Measurements from ENCODE around the gene TTC6. TPM values are rescaled to one million over a fixed set of nuclear protein-coding genes. Genes with fewer than 3 reads are reported as not detected.
A peak's percentile ranks its signal among the peaks of the same experiment; 100 is the strongest.

The TTC6 gene
- polyA plus RNA-seq, 3 donors, result 0.31 to 0.55 (median 0.34) TPM

DNA sequence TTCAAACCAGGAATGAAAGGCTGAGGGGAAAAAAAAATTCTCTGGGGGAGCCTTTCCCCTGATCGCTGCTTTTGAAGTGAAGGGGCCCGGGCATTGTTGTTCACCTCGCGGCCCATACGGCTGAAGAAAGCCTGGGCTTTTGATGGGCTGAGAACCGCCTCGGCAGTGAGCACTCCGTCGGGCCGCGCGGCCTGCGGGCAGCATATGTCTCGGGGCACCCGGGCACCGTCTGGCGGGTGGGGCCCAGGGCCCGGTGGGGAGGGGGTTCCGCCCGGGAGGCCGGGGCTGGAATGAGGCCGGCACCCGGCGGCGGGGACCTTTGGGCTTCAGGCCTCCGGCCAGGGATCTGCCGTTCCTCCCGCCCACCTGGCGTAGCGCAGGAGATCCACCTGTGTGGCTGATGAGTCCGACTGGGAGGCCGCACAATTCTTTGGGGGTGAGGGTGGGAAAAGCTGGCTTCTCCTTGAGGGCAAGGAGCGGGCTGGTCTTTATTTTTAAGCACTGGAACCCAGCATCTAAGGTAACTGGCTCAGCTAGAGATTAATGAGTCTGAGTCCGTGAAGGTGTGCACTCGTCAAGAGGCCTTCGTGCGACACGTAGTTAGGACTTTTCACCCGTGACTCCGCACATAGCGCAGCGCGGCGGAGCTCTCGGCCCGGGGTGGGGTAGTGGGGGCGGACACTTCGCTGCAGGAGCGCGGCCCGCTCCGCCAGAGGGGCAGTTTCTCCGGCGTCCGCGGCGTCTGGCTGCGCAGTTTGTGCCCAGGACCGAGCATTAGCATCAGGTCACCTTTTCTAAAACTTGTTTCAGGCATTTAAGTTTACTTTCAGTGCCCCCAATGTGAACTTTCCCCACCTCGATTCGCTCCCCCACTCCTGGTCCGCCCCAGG lies 11.0 kb upstream of the TTC6 start:
- DNase-seq, result no peak

DNA sequence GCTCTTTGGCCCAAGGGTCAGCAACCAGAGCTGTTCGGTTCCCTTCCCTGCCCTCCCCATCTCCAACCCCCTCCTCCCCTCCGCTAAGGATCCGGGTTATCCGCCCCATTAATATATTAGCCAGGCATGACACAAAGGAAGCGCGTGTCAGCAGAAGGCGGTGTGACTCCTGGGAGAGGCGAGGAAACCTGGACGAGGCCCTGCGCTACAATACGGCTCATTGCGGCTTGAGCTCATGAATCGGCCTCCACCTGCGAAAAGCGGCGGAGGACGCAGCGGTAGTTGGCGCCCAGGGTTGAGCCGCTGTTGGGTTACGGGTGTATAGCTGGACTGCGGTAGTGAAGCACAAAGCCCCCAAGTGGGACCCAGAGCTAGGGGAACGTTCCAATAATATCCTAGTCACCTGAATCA lies 10.3 kb upstream of the TTC6 start:
- no peak for DNase-seq

DNA sequence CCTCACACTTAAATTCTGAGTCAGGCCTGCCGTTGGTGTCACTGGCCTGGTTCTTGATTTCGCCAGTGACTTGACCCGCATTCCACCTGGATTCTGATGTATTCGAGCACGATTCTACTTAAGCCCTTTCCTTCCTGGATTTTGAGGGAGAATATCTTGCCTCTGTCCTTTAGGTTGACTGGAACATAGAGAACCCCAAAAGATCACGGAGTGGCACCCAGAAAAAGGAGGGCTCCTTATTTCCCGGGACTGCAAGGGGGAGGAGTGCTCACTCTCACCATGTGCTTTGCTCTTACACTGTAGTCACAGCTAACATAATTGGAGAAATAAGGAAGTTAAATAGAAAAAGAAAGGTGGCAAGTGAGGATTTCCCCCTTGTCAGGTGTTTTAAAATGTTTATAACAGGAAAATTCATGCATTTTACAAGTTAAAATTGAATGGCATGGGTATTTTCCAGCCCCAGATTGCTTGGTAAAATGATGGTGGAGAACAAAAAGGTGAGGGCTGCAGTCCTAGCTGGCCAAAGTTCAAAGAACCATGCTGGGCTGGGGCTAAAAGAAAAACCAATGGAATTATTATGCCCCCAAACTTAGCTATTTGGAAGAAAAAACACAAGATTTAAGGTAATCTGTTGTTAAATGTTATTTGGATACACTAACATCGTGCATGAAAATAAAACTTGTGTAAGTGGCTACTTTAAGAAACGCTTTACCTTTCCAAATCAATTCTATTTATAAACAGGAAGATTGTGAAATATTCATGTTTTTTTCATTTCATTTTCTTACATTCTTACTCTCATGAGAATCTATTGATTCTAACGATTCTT lies 9.2 kb upstream of the TTC6 start:
- DNase-seq, result no peak

DNA sequence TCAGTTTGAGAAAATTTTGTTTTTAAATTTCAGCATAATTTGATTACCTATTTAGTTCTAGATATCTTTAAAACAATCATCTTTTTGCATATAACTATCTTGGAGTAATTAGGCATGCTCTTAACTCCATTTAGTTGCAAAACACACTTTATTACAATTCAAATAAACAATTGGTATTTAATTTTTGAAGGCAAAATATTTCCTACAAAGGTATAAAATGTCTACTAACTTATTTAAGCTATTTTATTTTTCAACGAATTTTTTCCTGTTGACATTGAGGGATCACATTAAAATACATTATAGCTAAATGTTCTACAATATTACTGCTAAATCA lies 8.7 kb upstream of the TTC6 start:
- no peak for DNase-seq

DNA sequence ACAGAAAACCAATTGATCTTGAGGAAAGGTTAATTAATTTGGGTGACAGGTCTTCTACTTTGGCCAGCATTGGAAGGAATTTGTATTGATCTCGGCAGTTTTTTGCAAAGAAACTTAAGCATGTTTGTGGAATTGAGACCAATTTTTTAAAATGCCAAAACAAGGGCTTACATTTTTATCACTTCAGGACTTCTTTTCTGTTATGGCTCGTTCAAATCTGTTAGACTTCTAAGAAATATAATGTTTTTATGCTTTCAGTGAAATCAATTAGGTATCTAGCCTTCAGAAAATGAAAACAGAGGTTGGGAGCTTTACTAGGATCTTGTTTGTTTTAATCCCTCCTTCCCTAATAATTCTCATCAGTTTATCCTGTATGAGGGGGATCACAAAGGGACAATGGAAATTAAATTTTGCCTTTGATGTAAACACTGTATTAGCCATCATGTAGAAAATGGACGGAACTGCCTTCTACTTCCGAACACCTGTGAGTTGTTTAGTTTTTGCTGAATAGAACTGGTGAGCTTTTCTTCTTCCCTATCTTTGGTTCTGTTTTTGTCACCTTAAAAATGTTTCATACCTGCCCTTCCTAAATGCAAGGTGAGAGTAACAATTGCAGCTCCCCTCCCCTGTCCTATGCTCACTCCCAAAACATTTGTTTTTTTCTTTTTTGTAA lies 8.2 kb upstream of the TTC6 start:
- DNase-seq, result no peak

DNA sequence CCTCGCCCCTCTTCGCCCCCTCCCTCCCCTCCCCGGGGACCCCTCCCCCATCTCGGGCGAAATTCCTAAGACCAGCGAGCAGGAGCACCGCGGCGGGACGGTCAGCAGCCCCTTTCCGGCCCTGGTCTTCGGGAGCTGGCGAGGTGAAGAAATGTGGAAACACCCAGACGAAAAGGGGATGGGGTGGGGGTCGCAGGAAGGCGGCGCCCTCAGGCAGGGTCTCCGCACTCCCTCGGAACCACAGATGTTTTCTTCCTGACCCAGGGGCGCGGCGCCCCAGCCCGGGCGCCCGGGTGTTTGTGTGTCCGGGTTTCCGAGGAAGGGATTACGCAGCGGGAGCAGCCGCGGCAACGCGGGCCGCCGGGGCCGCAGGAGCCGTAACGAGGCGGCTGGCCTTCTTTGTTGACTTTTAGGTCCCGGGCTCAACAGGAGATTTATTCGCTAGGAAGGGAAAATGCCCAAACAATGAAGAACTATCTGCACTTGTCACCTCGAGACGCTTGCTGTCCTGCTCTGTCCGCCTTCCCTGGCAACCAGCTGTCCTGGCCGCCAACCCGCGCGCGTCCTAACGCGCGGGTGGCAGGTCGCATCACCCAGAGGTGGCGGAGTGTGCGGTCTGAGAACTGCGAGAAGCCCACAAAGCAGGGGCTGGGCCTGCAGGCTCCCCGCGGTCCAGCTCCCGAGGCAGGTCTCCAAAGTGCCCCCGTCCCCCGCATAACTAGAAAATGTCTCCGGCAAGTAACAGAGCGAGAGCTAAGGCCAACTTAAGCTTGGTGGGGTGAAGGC lies 7.4 kb upstream of the TTC6 start:
- DNase-seq, result no peak

DNA sequence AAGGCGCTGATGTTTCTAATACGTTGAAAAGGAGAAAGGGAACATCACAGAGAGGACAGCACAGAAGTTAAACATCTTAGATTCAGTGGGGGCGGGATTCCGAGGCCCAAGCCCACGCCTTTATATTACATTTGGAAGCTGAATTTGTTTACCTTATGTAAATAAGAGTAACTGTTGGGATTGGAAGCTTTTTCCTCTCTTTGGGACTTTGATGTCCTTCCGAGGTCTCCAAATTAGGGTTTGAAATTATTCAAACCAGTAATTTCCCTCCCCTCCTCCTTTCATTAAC lies 6.8 kb upstream of the TTC6 start:
- DNase-seq, result no peak

DNA sequence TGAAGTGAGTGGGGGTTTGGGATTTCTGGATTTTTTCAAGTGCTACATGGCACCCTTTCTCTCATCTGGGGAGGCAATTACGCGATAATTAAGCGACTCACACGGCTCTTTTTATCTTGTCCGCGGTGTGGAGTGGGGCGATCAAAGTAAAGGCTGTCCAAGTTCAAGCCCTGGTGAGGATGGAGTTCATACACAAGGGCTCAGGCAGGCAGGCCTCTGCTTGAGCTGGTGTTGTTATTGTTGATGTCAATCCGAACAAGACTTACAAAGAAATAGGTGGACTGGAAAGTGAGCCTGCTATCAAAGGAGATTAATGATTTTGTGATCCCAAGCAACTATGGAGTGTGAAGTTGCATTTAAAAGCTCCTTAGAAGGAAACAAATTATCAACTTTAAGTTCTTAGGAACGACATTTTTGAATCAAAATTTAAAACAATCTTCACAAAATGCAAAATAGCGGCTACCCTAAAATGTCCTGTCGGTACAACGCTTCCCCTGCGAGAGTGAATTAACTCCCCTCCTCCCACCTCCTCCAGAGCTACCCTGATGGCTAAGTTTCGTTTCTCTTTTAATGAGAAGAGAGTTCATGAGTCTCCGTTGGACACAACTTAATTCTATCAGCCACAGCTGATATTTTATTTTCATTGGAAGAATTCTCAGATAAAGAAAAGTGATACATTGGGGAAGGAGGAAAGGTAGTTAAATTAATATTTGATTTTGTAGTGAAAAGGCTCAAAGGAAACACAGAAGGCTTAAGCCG lies 6.3 kb upstream of the TTC6 start:
- DNase-seq, result no peak

DNA sequence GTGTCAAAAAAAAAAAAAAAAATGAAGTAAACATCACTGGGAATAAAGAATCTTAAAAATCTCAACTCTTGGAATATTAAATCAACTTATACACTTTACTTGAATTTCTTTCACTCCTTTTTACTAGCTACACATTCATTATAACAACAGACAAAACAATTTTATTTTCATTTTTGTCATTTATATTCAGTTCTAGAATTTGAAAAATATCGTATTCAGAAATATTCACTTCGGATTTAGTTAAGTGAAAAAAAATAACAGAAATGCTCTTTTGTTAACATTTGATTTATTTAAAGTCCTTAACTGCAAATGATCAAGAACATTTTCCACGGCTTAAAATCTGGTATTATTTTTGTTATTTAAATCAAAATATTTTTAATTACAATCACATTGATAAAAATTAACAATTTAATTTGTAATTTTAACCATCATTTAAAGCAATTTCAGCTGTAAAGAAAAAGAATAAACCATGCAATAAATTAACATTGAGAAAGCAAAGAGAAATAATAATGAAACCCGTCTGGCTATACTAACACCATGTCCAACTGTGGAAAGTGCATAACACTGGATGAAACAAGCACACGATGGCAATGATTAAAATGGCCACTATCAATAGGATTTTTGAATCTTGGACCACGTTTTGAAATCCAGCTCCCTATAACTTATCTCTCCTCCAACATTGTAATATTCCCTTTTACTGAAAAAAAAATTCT lies 5.6 kb upstream of the TTC6 start:
- DNase-seq, result no peak

DNA sequence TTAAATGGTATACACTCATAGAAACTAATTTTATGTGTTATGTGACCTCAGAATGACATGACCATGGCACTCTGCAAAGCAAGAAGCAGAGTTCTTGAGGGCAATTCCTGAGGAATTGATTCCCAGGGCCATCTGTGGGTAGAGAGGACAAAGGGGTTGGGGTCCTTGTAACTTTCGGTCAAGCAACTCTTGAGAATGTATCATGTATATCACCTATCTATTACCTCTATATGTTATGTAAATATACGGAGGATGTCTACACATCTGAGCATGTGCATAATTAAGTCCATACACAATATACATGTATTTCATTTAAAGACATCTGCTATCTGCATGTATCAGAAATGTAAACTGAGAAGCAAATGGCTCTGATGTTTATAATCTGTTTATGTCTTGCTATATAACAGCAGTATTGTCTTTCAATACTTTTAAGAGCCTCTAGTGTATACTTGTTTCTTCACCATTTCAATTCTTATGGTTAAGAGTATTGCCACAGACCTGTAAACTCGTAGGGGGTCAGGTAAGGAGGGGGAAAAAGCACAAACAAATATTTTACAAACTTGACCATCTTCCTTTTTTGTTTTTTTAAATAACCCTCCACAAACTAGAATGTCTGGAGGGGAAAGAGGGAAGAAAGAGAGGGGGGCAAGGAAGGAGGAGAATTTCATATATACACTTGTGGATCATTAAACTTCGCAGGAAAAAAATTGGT lies 4.8 kb upstream of the TTC6 start:
- DNase-seq, result no peak

DNA sequence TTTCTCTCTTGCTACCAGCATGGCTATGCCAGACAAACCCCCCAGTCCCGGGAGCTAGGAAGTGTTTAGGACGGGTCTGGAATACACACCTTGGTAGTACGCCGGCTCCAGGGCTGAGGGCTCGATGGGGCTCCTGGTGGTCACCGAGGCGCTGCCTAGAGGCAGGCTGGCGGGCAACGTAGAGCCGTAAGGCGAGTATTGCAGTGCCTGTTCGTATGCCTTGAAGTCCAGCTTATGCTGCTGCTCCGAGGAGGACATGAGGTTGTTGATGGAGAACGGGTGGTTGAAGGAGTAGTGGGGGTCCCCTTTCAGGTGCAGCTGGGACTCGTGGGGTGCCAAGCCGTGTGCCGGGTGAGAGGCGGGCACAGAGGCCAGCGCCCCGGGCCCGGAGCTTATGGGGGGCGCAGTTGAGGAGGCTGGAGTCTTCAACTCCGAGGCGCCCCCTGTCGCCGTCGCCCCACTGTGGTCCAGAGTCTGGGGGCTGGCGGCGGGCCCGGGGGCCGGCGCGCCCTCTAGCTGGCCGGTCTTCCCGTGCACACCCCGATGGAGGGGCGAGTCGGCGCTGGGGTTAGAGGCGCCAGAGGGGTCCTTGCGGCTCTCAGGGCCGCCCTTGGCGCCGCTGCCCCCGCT lies 4.0 kb upstream of the TTC6 start:
- no peak for DNase-seq

DNA sequence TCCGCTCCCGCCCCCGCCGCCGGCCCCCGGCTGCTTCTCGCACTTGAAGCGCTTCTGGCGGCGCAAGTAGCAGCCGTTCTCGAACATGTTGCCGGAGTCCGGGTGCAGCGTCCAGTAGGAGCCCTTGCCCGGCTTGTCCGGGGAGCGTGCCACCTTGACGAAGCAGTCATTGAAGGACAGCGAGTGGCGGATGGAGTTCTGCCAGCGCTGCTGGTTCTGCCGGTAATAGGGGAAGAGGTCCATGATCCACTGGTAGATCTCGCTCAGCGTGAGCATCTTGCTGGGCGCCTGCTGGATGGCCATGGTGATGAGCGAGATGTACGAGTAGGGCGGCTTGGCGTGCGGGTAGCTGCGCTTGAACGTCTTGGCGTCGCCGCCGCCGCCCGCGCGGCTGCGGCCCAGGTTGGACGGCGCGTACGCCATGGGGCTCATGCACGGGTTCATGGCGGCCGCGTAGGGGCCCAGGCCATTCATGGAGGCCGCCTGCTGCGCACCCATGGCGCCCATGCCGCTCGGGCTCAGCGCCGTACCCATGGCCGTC lies 3.4 kb upstream of the TTC6 start:
- no peak for DNase-seq

DNA sequence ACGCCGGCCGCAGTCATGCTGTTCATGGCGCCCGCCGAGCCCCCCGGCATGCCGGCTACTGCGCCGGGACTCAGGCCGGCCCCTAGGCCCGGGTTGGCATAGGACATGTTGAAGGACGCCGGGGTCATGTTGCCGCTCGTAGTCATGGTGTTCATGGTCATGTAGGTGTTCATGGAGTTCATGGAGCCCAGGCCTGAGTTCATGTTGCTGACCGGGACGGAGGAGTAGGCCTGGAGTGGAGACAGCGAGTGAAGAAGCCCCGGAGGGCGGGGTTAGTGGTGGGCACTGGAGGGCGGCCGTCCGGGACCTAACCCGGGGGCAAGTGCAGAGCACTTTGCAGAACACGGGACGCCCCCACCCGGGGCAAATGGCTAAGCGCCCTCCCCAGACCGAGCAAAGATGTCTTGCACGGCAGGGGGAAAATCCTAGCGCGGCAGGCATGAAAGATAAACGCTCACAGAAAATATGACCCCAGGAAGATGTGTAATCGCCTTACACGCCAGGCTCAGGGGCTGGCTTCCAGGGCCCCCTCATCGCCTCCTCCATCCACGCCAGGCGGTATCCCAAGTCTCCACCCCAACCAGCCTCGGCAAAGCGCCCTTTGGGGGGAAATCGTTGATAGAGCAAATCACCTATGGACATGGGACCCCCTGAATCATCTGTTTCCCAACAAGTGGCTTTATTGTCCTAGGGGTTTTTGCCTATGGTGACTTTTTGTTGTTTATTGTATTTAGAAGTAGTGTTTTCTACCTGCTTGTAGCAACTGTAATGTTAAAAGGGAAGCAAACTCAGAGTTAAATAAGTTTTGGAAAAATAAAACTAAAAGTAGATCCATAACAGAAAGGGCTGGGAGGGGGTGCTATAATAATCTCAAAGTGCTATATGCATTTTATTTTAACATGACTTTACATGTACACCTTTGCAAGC lies 2.7 kb upstream of the TTC6 start:
- DNase-seq, result no peak

DNA sequence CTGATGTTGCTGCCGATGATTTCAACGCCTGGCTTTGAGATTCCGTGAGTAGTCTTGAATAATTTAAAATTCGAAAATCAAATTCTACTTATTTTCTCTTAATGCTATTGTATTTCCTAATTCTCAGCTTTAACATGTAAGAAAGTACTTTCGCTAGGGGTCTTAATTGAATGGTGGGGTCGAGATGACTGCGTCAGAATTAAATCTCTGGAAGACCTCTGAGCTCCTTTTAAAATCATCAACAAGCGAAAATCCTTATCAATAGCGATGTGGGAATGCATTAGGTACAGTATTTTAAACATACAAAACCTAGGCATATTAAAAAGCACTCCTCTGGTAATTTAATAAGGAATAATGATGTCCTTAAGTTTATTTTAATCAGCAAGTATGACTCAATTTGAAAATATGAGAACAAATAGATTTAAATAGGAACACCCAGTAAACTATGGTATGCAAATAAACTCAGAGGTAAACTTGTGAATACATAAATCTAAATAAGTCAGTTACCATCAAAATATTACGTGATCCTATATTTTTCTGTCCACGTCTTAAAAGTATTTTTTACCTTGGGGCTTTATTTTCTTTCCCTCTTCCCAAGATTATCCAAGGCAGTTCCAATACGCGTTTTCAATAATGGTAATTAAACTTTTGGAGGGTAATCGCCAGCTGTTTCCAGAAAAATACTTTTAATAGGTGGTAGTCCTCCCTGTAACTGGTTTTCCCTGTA lies 1.8 kb upstream of the TTC6 start:
- no peak for DNase-seq

DNA sequence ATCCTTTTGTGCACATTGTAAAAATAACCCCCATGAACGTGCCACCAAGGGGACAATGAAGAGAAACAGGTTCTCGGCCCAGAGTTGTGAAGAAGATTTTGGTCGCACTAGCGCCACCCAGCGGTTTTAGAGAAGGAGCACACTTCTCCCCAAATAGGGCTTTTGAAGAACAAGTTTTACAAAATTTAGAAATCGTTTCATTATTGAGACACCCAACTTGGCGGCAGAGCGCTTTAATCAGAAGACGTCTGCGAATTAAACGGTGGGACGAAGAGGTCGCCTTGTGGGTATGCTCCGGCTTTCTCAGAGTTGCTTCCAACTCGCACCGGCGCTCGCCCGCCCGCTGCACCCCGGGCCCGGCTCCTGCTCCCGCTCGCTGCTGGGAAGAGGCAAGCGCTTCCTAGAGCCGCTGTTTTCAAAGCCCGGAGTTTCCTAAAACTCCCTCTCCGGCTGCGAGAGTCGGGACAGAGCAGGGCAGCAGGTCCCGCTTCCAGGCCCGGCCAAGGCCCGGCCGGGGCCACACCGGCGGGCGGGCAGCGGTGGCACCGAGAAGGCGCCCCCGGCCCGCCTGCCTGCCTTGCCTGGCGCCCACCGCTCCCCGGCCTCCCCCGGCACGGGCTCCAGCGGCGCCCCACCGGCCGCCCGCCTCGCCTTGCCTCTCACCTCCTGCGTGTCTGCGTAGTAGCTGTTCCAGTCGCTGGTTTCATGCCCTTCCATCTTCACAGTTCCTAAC lies 1.0 kb upstream of the TTC6 start:
- DNase-seq, result peak; percentile 87

DNA sequence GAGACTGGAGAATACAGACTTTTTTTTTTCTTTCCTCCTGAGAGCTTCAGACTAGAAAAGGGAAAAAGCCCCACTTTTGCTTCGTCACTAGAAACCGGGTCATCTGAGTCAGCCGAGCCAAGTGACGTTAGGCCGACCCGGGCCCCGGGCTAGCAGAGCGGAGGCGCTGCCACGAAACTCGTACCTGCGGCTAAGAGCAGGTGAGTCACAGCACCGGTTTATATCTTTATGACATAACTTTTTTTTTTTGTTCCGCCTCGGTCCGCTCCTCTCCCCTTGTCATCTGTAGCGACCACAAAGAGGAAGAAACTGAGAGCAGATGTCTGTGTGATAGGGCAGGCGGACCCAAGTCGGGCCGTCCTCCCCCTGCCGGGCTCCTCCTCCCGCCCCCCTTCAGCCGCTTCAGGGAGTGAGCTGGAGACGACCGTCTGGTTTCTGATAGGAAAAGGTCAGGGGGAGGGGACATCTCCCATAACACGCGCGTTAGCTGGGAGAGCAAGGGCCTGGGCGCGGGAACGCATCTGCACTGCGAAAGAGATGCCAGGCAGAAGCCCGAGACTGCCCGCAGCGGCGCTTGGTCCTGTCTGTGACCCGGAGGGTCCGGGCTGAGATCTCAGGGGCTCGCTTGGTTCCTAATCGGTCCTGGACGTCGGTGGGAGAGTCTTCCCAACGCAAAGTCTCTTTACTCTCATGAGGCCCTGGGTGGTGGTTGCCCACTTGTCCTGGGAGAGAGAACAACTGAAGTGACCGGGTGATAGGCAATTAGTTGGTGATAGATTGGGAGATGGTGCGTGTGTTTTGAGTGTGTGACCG lies 586 bp downstream of the TTC6 start:
- DNase-seq, result no peak
